Activated CD4-positive, alpha-beta T cell treated with anti-CD3 and anti-CD28 coated beads, Interleukin-2, amount 50 U/mL, for 24 hours (primary cell): ENCODE measurements around the gene ALK.

Source experiments
- DNase-seq, 2 donors: peaks; one replicate each; pipeline ENCODE4 v3.0.0-alpha.2; 2020; ENCODE audit warnings: low read depth in 1 of 2, low spot score in 1 of 2

ALK gene

GRCh38 chr2:29614295-29614830 is 307.0 kb downstream of the ALK start:
- no peak for DNase-seq

DNA sequence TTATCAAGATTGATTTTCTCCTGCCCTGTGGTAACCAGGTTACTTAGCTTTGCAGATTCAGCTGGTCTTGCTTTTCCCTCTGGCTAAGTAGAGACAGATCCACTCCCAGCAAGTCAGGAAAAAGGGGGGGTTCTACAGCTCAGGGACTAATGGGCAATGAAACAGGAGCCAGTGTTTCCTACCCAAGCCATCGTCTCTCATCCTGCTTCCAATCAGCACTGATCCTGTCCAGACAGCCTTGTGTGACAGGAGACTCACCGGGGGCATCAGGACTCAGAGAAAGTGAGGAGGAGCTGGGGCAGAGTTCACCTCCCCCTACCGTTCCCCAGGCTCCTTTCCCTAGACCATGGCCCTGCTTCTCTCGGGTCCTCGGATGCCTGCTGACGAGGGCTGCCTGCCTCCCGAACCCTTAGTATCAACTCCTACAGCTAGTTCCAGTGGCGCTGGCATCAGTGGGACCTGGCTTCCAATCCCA is 307.6 kb downstream of the ALK start:
- no peak for DNase-seq

GRCh38 chr2:29613067-29613466 is 308.3 kb downstream of the ALK start:
- no peak for DNase-seq

GRCh38 chr2:29612568-29612967 is 308.8 kb downstream of the ALK start:
- DNase-seq = no peak

DNA sequence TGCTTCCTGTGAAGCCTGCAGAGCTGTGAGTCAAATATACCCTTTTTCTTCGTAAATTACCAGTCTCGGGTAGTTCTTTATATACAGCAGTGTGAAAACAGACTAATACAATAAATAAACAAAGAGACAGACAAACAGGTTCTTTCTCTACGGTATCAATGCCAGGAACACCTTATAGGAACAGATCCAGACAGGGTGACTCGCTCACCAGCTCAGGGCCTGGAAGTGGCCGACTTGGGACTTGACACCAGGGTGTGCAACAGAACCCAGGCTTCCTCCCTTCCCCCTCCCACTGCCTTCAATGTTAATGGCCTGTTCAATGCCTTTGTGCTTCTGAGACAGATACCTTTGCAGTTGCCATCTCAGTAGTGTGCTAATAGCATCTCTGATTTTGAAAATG is 309.5 kb downstream of the ALK start:
- DNase-seq = no peak

GRCh38 chr2:29611261-29611660 is 310.1 kb downstream of the ALK start:
- DNase-seq = no peak

DNA sequence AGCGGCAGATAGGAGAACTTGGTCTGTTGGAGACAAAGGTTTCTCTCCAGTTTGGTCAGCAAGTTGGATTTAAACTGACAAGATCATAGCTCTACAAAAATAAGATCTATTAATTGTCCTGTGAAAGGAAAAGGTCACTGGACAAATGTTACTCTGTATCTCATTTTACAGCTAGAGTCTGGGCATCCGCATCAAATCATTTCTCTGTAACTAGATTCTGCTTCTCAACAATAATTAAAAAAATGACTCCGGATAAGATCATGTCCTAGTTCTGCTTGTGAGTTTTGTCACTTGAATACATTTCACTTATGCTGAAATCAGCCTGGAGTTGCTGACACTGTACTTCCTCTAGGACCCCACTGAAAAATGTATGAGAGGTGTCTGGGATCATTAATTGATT is 310.8 kb downstream of the ALK start:
- no peak for DNase-seq

DNA sequence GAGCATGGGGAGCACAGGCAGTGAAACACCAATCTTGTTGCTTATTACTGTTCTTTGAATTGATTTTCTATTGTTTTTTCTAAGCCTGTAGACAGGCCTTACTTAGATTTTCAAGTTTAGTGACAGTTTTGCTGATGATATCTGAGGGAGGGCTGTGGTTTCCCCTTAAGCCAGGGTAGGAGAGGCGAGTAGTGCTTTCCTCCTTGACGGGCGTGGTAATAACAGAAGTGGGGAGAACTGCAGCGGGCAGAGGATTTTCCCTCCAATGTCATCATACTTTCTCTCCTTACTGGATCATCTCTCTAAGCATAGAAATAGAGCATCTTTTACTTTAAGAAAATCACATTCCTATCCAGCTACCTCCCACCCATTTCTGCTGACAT is 314.4 kb downstream of the ALK start:
- no peak for DNase-seq

DNA sequence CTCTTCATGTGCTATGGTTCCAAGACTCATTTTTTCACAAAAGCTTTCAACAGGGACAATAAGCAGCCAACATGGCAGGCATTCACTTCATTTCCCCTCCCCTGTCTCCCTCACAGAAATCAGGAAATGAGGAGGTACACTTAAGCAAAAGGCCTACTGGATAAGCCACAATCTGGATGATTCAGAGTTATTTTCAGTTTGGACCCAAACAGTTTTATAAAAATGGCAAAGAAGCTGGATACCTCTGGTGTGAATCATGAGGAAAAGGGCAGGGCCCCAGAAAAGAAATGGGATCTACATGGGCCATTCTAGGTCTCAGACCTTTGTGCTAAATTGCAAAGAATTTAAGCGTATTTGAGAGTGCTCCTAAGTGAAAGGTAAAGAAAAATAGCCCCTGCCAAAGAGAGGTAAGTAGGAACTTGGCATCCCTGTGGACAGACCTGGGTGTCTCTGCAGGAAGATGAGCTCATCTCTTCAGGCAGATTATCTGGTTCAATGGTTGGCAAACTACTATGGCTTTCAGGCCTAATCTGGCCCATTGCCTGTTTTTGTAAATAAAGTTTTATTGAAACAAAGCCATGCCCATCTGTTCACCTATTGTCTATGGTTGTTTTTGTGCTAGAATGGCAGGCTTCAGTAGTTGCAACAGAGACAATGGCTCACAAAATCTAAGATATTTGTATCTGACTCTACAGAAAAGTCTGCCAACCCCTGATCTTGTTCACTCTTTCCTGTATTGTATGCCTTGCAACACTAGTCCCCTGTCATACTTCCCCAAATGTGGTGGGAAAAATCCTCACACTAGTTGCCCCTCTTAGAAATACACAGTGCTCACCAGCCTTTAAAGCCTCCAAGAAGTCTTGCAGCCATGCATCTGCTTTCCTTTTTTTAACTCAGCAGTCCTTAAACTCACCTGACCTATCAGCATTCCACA is 315.0 kb downstream of the ALK start:
- DNase-seq = no peak

- DNase-seq = no peak
These were observed 318.0 kb downstream of the ALK start for GRCh38 chr2:29603341-29603740.

DNA sequence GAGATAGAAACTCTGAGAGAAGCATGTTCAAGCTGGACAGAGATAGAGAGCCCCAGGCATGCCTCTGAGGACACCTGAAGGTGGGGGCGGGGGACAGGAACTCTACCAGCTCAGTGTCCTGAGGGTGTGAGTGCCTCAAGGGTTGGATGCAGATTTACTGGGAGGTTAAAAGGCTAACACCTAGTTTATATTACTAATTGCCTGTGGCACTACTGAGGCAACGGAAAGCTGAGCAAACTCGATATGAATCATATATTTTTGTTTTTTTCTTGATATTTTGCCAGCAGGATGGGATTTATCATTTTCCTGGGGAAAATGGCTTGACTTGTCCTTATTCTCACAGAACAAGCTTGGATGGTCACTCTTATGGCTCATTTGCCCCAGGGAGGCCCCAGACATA is 319.5 kb downstream of the ALK start:
- no peak for DNase-seq

DNA sequence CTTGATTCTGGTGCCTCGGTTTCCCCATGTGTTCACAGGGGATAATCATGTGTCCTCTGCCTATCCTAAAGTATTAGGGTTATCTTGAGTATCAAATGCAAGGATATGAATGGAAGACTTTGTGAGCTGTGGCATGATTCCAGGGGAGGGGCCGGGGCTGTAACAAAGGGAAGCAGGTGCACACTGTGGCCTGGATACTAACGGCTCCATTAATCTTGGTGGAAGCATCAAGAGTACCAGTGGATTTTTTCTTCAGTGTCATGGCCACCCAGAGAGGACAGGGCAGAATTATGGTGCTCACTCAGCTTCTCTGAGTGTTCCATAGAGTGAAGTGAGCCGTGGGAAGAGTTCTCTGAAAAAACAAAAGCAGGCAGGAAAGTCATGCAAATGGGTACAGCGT is 320.1 kb downstream of the ALK start:
- no peak for DNase-seq

DNA sequence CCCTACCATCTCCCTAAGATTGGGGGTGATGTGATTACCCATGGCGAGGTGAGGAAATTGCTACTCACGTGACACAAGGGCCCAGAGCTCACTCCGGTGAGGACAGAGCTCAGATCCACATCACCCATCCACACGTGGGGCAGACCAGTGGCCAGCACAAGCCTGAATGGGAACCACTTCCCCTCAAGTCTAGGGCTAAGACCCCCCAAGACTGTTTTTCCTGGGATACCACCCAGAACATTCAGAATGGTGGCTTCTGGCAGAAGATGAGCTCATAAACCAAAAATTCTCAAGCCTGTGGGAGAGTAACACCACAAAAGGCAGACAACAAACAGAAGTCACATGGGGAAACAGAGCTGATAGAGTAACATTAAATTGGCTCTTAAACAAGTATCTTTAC is 321.4 kb downstream of the ALK start:
- no peak for DNase-seq

DNA sequence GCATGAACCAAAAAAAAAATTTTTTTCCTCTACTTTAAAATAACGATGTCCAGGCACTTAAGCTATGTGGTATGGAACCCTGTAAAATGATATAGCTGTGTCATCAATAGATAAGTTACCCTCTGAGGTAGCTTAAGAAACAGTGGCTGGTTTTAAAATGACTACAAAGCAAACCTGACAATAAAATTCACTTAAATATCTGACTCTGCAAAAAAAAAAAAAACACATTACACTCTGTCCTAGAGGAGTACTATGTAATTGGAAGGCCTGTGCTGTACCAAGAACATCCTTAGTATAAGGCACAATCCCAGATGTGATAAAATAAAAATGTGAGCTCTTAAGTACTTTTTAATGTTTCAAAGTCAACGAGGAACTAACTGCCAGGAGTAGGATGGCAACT is 322.4 kb downstream of the ALK start:
- no peak for DNase-seq

- DNase-seq = no peak
These were observed 324.4 kb downstream of the ALK start for GRCh38 chr2:29597035-29597434.

GRCh38 chr2:29596584-29596983 is 324.8 kb downstream of the ALK start:
- DNase-seq = no peak

GRCh38 chr2:29591600-29591999 is 329.8 kb downstream of the ALK start:
- no peak for DNase-seq

DNA sequence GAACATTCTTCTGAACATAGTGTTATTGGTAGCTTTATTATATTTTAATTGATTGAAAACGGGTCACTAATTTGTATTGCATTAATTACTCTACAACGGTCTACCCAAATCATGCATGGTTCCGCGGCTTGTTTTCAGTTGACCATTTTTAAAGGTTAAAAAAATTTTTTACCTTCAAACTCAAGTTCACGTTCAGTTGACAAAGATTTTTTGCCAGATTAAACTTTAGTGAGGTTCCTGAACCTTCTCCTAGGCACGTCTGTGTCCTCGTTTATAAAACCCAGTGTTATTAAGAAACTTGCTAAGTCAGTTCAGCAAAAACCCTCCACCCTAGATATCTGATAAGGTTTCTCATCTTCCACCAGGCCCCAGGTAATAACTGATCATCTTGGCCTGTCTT is 331.2 kb downstream of the ALK start:
- DNase-seq = no peak

DNA sequence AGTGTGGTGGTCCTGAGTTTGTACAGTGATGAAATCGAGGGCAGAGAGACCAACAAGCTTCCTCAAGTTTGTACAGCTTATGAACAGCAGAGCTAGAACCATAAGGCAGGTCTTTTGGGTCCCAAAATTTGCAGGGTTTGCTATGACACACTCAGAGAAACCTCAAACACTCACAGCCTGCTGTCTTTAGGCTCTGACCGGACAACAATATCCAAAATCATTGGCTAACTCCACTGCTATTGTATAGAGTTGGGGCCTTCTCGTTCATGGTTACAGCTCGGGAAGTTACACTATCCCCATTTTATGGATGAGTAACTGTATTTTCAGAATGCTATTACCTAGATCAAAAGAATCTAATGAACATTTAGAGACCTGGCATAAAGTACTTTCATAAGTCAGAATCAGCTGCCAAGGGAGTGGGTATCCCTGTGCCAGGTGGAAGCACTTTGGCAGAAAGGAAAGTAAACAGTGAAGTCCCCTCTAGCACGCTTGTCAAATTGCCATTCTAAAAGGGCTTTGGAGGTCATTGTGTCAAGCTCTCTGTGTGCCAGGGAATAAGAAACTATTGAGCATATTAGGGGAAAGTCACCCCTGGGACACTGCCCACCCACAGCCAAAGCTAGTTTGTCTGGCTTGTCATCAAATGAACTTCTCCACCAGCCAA is 331.8 kb downstream of the ALK start:
- DNase-seq = no peak

GRCh38 chr2:29587402-29588190 is 333.8 kb downstream of the ALK start:
- no peak for DNase-seq

GRCh38 chr2:29586919-29587318 is 334.5 kb downstream of the ALK start:
- no peak for DNase-seq
